Esophagus squamous epithelium (tissue), 4 donors: Measurements from ENCODE around the gene SMCO3.

Experiments used
- POLR2A ChIP-seq, 4 donors: fragments of 450-650 bp; IDR thresholded peaks; one replicate each; pipeline ENCODE4 v1.6.1; 2017; ENCODE audit warnings: antibody characterized with exemption in 4 of 4, mild to moderate bottlenecking in 4 of 4, moderate library complexity in 3 of 4
- TF ChIP-seq, protein P1 (sequence below), 6 experiments: fragments of 450-650 bp in 4 of 6; fragments of 200-600 bp in 2 of 6; sonication (generic) in 2 of 6; IDR thresholded peaks; one replicate each; pipeline ENCODE4 v1.5.1; 2016 to 2019; ENCODE audit warnings: antibody characterized with exemption in 6 of 6, mild to moderate bottlenecking in 4 of 6, moderate library complexity in 4 of 6

DNA sequence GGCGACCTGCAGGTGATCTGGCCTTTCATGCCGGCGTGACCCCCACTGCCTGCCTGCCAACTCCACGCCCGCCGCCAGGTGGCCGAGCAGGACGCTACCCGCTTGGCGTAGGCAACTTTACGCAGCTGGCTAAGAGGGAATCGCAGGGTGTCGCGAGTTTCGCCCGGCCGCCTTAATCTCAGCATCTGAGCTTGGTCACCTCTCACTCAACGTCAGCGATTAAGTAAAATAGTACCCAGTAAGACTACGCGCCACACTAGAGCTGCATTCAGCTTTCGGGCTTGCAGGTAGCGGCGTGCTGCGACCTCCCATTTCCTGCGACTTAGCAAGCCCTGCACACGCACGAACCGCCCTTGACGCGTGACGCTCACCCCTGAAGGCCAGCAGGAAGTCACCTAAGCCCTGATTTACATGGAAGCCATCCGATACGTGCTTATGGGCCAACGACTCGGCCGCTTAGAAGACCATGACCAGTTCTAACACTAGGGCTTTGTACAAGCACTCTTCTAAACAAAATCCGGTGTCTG lies 44.0 kb downstream of the SMCO3 start:
- TF ChIP-seq, protein P1, sequence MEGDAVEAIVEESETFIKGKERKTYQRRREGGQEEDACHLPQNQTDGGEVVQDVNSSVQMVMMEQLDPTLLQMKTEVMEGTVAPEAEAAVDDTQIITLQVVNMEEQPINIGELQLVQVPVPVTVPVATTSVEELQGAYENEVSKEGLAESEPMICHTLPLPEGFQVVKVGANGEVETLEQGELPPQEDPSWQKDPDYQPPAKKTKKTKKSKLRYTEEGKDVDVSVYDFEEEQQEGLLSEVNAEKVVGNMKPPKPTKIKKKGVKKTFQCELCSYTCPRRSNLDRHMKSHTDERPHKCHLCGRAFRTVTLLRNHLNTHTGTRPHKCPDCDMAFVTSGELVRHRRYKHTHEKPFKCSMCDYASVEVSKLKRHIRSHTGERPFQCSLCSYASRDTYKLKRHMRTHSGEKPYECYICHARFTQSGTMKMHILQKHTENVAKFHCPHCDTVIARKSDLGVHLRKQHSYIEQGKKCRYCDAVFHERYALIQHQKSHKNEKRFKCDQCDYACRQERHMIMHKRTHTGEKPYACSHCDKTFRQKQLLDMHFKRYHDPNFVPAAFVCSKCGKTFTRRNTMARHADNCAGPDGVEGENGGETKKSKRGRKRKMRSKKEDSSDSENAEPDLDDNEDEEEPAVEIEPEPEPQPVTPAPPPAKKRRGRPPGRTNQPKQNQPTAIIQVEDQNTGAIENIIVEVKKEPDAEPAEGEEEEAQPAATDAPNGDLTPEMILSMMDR (IDR thresholded peaks at IDR 0.05) = peak; percentile 70 to 95 (median 88)
- peak in 2 of 4 donors; percentile 4 to 71 for TF ChIP-seq POLR2A (IDR thresholded peaks at IDR 0.05)
